ENCODE measurements around the gene KRTAP17-1.

KRTAP17-1 gene

GRCh38 chr17:41294016-41294415 lies 21.5 kb downstream of the KRTAP17-1 start (continued):
- TF ChIP-seq TSHZ1 (tag by site-specific recombination; IDR thresholded peaks at IDR 0.05; ENCODE audit: borderline replicate concordance) (no peak), ZNF558 (tag by site-specific recombination; IDR thresholded peaks at IDR 0.05) (no peak), ZNF785 (tag by site-specific recombination; IDR thresholded peaks at IDR 0.05) (no peak), ZNF610 (tag by site-specific recombination; IDR thresholded peaks at IDR 0.05; ENCODE audit: borderline replicate concordance) (no peak), ZSCAN23 (tag by site-specific recombination; IDR thresholded peaks at IDR 0.05) (no peak), ZNF560 (tag by site-specific recombination; IDR thresholded peaks at IDR 0.05; ENCODE audit: borderline replicate concordance) (no peak), ZNF777 (tag by site-specific recombination; IDR thresholded peaks at IDR 0.05; ENCODE audit: borderline replicate concordance) (no peak), ZFP41 (tag by site-specific recombination; IDR thresholded peaks at IDR 0.05; ENCODE audit: borderline replicate concordance) (no peak), ZNF792 (tag by site-specific recombination; IDR thresholded peaks at IDR 0.05) (no peak), FEZF1 (tag by site-specific recombination; IDR thresholded peaks at IDR 0.05) (no peak), BCL6B (tag by site-specific recombination; IDR thresholded peaks at IDR 0.05) (no peak), HOXA7 (CRISPR knock-in tag; IDR thresholded peaks at IDR 0.05; ENCODE audit: borderline replicate concordance) (no peak), ZNF19 (tag by site-specific recombination; IDR thresholded peaks at IDR 0.05; ENCODE audit: low read depth) (no peak)

GRCh38 chr17:41287050-41287449 lies 28.5 kb downstream of the KRTAP17-1 start:
- CTCF ChIA-PET = interaction anchor here (1.4 to 2.3 kb wide), 3 partner anchors 36 to 379 kb away, joined by 5 to 8 read pairs (median 5); no protein-coding TSS in a partner anchor
- no peak overlapping the region for H3K27ac ChIP-seq (ENCODE audit: extremely low read depth, low read depth, low read length)
- H3K36me3 ChIP-seq (ENCODE audit: control insufficient read depth in 2 of 2, insufficient read depth in 1 of 2, low read length in 2 of 2) = no peaks in the 10 kb centered on the region
- TF ChIP-seq ZNF19 (tag by site-specific recombination; IDR thresholded peaks at IDR 0.05; ENCODE audit: low read depth) (no peak), ELK4 (IDR thresholded peaks at IDR 0.05; ENCODE audit: borderline replicate concordance, low read depth, low read length) (no peak), KLF10 (tag by site-specific recombination; IDR thresholded peaks at IDR 0.05) (no peak), ZNF2 (tag by site-specific recombination; IDR thresholded peaks at IDR 0.05) (no peak), ZFP37 (tag by site-specific recombination; IDR thresholded peaks at IDR 0.05) (no peak), ZXDB (tag by site-specific recombination; IDR thresholded peaks at IDR 0.05) (no peak)
- no peaks in the 10 kb centered on the region for H3K4me1 ChIP-seq (ENCODE audit: control insufficient read depth, insufficient read depth, low read length)
- no peaks in the 10 kb centered on the region for H3K9me3 ChIP-seq (ENCODE audit: control insufficient read depth, insufficient read depth, low read depth, low read length)
- POLR2A ChIA-PET = no interaction called here
- no peak overlapping the region for H3K4me3 ChIP-seq (ENCODE audit: low read depth, low read length)

GRCh38 chr17:41284546-41284945 lies 31.0 kb downstream of the KRTAP17-1 start:
- Histone ChIP-seq H3K27ac (ENCODE audit: extremely low read depth, low read depth, low read length) (no peak overlapping the region), H3K9me3 (ENCODE audit: control insufficient read depth, insufficient read depth, low read depth, low read length) (no peaks in the 10 kb centered on the region), H3K4me3 (ENCODE audit: low read depth, low read length) (no peak overlapping the region), H3K4me1 (ENCODE audit: control insufficient read depth, insufficient read depth, low read length) (no peaks in the 10 kb centered on the region), H3K36me3 (ENCODE audit: control insufficient read depth in 2 of 2, insufficient read depth in 1 of 2, low read length in 2 of 2) (no peaks in the 10 kb centered on the region)
- ChIA-PET POLR2A (no interaction called here), CTCF (interaction anchor here (2.0 kb wide), 1 partner anchor 37 kb away, joined by 5 read pairs; no protein-coding TSS in a partner anchor)
- no peak for TF ChIP-seq ZNF830 (tag by site-specific recombination; IDR thresholded peaks at IDR 0.05; ENCODE audit: low read depth)
- no peak for TF ChIP-seq ZFP69B (tag by site-specific recombination; IDR thresholded peaks at IDR 0.05)
- TF ChIP-seq AEBP2 (tag by site-specific recombination; IDR thresholded peaks at IDR 0.05; ENCODE audit: borderline replicate concordance) = no peak
- TF ChIP-seq ZNF501 (tag by site-specific recombination; IDR thresholded peaks at IDR 0.05) = no peak
- TF ChIP-seq ZNF549 (tag by site-specific recombination; IDR thresholded peaks at IDR 0.05) = no peak
- no peak for TF ChIP-seq ZNF624 (tag by site-specific recombination; IDR thresholded peaks at IDR 0.05)
- TF ChIP-seq ZNF292 (tag by site-specific recombination; IDR thresholded peaks at IDR 0.05; ENCODE audit: borderline replicate concordance, low read depth) = no peak
- no peak for TF ChIP-seq SP3 (tag by site-specific recombination; IDR thresholded peaks at IDR 0.05)

Measured in HEK293 (cell line).